GM21515 (cell line): Measurements from ENCODE around the gene RRH.
A peak's percentile ranks its signal among the peaks of the same experiment; 100 is the strongest.
"Not testable (repeated sequence)": the region's sequence is repeated elsewhere in the genome, so short reads cannot be mapped to it uniquely, and the experiment has no call there.

Source experiments
- ATAC-seq: cut with Tn5 transposase; IDR thresholded peaks from one replicate; pipeline ENCODE4 v1.9.1; 2021; ENCODE audit not compliant: unreplicated experiment

RRH gene

GRCh38 chr4:109836985-109837384 lies 9.2 kb downstream of the RRH start:
- ATAC-seq: no peak

GRCh38 chr4:109846395-109847098 lies 18.8 kb downstream of the RRH start:
- ATAC-seq: no peak

- no peak for ATAC-seq
Observed at GRCh38 chr4:109847896-109848442, 20.2 kb downstream of the RRH start, which contains the start of gene LRIT3. Gene LRIT3 (plus strand): TSS chr4:109848107. CDS start chr4:109848202, 95 bp downstream.

GRCh38 chr4:109848501-109848900 lies 20.7 kb downstream of the RRH start:
- ATAC-seq: no peak

GRCh38 chr4:109850601-109851000 lies 22.8 kb downstream of the RRH start:
- no peak for ATAC-seq

DNA sequence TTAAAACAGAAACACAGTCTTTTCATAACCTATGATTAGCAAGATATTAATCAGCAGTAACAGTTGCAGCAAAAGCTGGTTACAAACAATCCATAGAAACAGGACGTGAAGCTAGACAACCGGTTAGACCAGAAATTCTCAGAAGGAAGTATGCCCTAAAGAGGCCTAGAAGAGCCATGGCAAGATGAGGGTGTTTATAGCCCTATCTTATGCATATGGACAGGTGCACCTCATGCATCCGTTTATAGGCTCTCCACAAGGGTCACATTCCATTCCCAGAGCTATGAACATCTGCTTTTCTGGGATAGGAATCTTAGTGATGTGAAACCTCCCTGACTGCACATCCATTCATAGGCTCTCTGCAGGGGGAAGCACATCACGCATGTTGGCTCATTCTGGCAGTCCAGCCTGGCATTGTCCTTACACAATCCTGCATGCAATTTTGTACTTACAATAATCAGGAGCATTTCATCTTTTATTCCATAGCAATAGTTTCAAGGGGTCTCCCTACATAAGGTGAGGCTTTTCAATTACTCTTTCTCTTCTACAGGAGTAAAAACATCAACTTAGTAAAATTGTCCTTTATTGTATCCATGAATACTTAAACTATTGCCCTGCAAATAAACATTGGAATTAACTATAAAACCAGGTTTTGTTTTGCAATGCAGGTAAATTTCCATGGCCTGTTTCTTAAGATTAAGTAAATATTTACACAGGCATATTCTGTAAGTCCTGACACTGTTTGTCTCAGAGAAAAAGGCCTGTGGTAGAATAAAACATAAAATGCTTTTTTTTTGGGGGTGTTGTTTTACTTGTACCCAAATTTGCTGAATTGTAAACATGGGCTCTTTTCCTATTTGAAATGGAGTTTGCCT lies 31.9 kb downstream of the RRH start:
- not testable (repeated sequence) for ATAC-seq

- ATAC-seq: no peak
Observed at GRCh38 chr4:109861271-109861670, 33.5 kb downstream of the RRH start.

- ATAC-seq: no peak
Observed at GRCh38 chr4:109861916-109862511, 34.2 kb downstream of the RRH start.

DNA sequence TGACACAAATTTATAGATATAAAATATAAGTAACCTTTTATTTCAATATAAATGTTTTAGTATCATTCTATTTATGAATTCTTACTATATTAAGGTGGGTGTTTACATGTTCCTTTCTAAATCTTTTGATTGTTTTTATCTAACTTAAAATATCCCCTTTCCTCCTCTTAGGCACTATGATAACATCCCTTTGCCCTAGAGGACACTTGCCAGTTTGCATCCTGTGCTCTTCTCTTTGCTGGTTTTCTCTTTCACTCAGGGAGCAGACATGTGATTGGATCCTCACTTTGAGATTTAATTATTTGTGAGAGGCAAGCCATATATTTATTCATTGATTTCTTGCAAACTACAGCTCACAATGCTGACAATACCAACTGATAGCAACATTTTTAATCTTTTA lies 36.4 kb downstream of the RRH start:
- ATAC-seq: no peak

DNA sequence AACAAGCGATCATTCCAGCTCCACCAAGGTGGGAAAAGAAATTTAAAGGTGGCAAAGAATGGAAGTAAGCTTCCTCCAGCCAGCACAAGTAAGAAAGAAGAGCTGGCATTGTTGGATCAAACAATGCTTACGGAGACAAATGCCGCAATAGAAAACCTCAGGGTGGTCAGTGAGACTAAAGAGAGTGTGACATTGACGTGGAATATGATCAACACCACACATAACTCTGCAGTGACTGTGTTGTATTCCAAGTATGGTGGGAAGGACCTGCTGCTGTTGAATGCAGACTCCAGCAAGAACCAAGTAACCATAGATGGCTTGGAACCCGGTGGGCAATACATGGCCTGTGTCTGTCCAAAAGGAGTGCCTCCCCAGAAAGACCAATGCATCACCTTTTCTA lies 42.3 kb downstream of the RRH start:
- ATAC-seq: no peak

- ATAC-seq: no peak
Observed at GRCh38 chr4:109872065-109872464, 44.3 kb downstream of the RRH start.

DNA sequence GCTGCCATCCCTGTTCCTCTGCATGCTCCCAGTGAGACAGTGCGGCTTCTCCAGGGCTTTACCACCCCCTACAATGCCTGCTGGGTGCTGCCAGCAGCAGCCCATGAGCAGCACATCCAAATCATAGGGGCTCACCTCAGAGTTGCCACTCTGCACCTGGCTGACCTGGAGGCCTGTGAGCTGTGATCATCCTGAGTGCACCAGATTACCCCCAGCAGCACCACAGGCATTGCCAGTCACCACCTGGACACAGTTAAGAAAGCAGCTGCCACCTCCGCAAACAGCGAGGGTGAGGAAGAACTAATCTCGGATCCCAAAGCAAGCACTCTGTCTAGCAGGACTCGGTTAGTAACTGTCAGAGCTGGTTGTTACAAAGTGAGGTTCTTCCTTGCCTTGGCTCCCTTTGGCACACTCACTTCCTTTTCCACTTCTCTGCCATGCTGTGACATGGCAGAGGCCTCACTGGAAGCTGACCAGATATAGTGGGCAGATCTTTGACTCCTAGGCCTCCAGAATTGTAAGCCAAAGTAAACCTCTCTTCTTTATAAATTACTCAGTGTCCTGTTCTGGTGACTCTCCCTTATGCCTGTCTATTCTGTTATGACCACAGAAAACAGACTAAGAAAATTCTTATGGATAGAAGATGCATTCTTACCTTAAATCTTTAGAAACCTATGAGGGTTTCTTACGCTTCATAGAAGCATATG lies 45.3 kb downstream of the RRH start:
- no peak for ATAC-seq

- no peak for ATAC-seq
Observed at GRCh38 chr4:109873791-109874514, 46.2 kb downstream of the RRH start.

GRCh38 chr4:109875106-109875505 lies 47.3 kb downstream of the RRH start:
- no peak for ATAC-seq

DNA sequence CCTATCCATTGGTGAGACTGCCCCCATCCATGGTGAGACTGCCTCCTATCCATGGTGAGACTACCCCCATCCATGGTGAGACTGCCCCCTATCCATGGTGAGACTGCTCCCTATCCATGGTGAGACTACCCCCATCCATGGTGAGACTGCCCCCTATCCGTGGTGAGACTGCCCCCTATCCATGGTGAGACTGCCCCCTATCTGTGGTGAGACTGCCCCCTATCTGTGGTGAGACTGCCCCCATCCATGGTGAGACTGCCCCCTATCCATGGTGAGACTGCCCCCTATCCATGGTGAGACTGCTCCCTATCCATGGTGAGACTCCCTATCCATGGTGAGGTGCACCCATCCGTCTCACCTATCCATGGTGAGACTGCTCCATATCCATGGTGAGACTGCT lies 47.8 kb downstream of the RRH start:
- not testable (repeated sequence) for ATAC-seq

DNA sequence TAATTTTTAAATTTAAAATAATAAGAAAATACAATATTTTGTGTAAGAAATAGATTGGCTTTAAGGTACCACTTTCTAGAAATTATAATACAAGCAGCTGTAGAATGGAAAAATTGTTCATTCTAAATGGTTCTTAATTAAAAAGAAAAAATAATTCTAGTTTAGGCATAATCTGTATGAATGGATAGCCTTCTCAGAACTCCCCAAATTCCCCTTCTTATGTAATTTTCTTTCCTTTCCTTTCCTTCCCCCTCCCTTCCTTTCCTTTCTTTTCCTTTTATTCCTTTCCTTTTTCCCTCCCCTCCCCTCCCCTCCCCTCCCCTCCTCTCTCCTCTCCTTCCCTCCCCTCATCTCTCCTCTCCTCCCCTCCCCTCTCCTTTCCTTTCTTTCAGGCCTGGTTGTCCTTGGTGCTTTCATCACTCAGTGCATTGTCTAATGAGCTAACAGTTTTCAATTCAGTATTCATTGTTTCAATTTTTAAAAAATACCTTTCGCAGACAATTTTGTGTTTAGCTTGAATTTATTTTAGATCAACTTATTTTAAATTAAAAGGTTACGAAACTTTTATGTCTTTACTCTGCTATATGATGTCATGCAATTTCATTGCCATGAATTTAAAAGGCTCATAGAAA lies 49.0 kb downstream of the RRH start:
- ATAC-seq: no peak

- ATAC-seq: peak; percentile 84
Observed at GRCh38 chr4:109877400-109877799, 49.6 kb downstream of the RRH start.

GRCh38 chr4:109878355-109878754 lies 50.6 kb downstream of the RRH start:
- no peak for ATAC-seq

DNA sequence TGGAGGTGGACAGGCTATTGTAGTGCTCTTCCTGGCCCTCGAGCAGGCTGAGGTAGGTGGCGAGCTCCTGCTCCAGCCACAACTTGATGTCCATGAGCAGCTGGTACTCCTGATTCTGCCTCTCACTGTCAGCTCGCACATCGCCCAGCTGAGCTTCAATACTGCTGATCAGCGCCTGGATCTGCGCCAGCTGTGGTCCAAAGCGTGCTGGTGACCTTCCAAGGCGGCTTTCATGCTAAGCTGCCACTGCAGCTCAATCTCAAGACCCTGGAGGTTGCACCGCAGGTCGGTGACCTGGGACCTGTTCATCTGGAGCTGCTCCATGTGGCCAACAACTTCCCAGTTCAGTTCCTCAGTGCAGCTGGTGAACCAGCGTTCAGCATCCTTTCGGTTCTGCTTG lies 51.3 kb downstream of the RRH start:
- ATAC-seq: no peak
